ENCODE measurements around the gene CHRND. TPM values are rescaled to one million over a fixed set of nuclear protein-coding genes. Genes with fewer than 3 reads are reported as not detected.

Gene CHRND
- total and polyA plus RNA-seq, 2 of the 13 experiments (the other 11 are each of a cell fraction or from before 2014, with no cell fraction given), result 0.18 TPM; not detected in 1

DNA sequence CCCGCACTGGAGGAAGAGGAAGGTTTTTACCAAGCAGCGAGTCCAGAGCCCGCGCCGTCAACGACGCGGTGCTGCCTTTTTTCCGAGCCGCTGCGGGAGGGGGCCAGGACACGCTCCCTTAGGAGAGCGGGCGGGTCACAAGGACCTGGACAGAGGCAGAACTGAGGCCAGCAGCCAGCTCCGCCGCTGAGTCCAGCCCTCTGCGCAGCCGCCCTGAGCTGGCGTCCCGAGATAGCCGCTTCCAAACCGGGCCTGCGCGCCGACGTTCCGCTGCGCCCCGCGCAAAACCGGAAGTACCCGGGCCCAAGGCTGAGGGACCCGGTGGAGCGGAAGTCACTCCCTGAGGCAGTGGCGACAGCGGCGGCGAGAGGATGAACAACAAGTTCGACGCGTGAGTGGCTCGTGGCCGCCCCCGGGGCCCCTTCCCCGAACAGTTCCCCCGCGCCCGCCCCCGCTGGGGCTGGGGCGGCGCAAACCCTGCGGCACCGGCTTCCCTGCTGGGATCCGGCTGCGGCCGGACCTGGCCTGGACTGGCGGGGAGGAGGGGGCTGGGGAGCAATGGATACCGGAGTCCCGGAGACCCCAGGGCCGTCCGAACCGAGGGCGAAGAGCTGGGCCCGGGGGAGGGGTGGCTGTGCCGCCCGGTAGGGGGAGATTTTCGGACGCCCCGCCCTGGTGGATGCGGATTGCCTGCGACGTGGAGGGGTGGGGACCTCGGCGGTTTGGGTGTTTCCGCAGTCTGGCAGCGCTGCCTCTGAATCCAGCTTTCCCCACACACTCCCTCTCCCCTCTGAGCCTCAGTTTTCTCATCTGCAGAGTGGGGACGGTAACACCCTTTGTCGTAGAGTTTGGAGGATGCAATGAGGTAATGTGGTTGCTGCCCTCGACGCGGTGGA lies 24.6 kb downstream of the CHRND start, which contains the start of the genes EIF4E2 and TIGD1 (continued):
- TF ChIP-seq ZNF678 (CRISPR knock-in tag; IDR thresholded peaks at IDR 0.05) (peak; percentile 98), TEAD2 (CRISPR knock-in tag; IDR thresholded peaks at IDR 0.05) (peak; percentile 95), FOSL1 (CRISPR knock-in tag; IDR thresholded peaks at IDR 0.05; ENCODE audit: borderline replicate concordance) (peak; percentile 57; the same call in 1 of the 2 replicates), ZKSCAN8 (CRISPR knock-in tag; IDR thresholded peaks at IDR 0.05; ENCODE audit: borderline replicate concordance) (peak; percentile 94), ZHX2 (IDR thresholded peaks at IDR 0.05; ENCODE audit: low read depth) (peak; percentile 91), ZHX2 (CRISPR knock-in tag; IDR thresholded peaks at IDR 0.05; ENCODE audit: borderline replicate concordance) (peak; percentile 98), MYNN (CRISPR knock-in tag; IDR thresholded peaks at IDR 0.05; ENCODE audit: low read depth) (no peak), LCORL (IDR thresholded peaks at IDR 0.05) (peak; percentile 10; the same call in 1 of the 2 replicates), LCORL (CRISPR knock-in tag; IDR thresholded peaks at IDR 0.05) (peak; percentile 99), SNRNP70 (IDR thresholded peaks at IDR 0.05; ENCODE audit: low read depth, low read length) (no peak), TOPORS (CRISPR knock-in tag; IDR thresholded peaks at IDR 0.05) (peak; percentile 99), SMYD3 (CRISPR knock-in tag; IDR thresholded peaks at IDR 0.05) (peak; percentile 99), ZNF562 (CRISPR knock-in tag; IDR thresholded peaks at IDR 0.05; ENCODE audit: borderline replicate concordance) (peak; percentile 76), SALL1 (CRISPR knock-in tag; IDR thresholded peaks at IDR 0.05) (peak; percentile 99), ZBTB3 (CRISPR knock-in tag; IDR thresholded peaks at IDR 0.05; ENCODE audit: borderline replicate concordance, low read depth) (peak; percentile 91), ZNF552 (CRISPR knock-in tag; IDR thresholded peaks at IDR 0.05; ENCODE audit: borderline replicate concordance) (peak; percentile 99), ZNF775 (CRISPR knock-in tag; IDR thresholded peaks at IDR 0.05; ENCODE audit: borderline replicate concordance) (peak; percentile 96)
- TF ChIP-seq, protein P1, sequence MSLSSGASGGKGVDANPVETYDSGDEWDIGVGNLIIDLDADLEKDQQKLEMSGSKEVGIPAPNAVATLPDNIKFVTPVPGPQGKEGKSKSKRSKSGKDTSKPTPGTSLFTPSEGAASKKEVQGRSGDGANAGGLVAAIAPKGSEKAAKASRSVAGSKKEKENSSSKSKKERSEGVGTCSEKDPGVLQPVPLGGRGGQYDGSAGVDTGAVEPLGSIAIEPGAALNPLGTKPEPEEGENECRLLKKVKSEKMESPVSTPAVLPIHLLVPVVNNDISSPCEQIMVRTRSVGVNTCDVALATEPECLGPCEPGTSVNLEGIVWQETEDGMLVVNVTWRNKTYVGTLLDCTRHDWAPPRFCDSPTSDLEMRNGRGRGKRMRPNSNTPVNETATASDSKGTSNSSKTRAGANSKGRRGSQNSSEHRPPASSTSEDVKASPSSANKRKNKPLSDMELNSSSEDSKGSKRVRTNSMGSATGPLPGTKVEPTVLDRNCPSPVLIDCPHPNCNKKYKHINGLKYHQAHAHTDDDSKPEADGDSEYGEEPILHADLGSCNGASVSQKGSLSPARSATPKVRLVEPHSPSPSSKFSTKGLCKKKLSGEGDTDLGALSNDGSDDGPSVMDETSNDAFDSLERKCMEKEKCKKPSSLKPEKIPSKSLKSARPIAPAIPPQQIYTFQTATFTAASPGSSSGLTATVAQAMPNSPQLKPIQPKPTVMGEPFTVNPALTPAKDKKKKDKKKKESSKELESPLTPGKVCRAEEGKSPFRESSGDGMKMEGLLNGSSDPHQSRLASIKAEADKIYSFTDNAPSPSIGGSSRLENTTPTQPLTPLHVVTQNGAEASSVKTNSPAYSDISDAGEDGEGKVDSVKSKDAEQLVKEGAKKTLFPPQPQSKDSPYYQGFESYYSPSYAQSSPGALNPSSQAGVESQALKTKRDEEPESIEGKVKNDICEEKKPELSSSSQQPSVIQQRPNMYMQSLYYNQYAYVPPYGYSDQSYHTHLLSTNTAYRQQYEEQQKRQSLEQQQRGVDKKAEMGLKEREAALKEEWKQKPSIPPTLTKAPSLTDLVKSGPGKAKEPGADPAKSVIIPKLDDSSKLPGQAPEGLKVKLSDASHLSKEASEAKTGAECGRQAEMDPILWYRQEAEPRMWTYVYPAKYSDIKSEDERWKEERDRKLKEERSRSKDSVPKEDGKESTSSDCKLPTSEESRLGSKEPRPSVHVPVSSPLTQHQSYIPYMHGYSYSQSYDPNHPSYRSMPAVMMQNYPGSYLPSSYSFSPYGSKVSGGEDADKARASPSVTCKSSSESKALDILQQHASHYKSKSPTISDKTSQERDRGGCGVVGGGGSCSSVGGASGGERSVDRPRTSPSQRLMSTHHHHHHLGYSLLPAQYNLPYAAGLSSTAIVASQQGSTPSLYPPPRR (CRISPR knock-in tag; IDR thresholded peaks at IDR 0.05; ENCODE audit: borderline replicate concordance), result peak; percentile 83; the same call in 1 of the 2 replicates
